Psoas muscle (tissue), 8 donors: ENCODE results near the gene WDR43. TPM values are rescaled to one million over a fixed set of nuclear protein-coding genes. Genes with fewer than 3 reads are reported as not detected.

Source experiments
- ATAC-seq, 4 donors: fragments of 200-7000 bp; cut with Tn5 transposase; one replicate each; pipeline ENCODE4 v1.9.1; 2020; ENCODE audit warnings: moderate library complexity in 3 of 4, mild to moderate bottlenecking in 2 of 4
- DNase-seq, 2 donors: peaks; one replicate each; pipeline ENCODE4 v3.0.0-alpha.2; 2020
- H3K27ac ChIP-seq: fragments of 200-600 bp; one replicate; pipeline ENCODE4 v1.8.0; 2022
- H3K27me3 ChIP-seq, 3 donors: fragments of 200-600 bp in 1 of 3; one replicate each; pipeline versions ENCODE4 v1.6.1 to v1.8.0; 2013 to 2022; ENCODE audit warnings: low read length in 2 of 3, mild to moderate bottlenecking in 2 of 3, moderate library complexity in 1 of 3; ENCODE audit not compliant: insufficient read depth in 3 of 3
- H3K36me3 ChIP-seq, 2 donors: fragments of 200-600 bp in 1 of 2; one replicate each; pipeline versions ENCODE4 v1.6.1 to v1.8.0; 2013 to 2022; ENCODE audit warnings: low read depth in 1 of 2, mild to moderate bottlenecking in 1 of 2, moderate library complexity in 1 of 2; ENCODE audit not compliant: insufficient read depth in 1 of 2
- H3K4me1 ChIP-seq: fragments of 200-600 bp; one replicate; pipeline ENCODE4 v1.8.0; 2022
- H3K4me3 ChIP-seq: fragments of 200-600 bp; one replicate; pipeline ENCODE4 v1.8.0; 2022; ENCODE audit warnings: mild to moderate bottlenecking
- H3K9me3 ChIP-seq: fragments of 200-600 bp; one replicate; pipeline ENCODE4 v1.8.0; 2022
- CTCF ChIP-seq: fragments of 200-600 bp; IDR thresholded peaks from one replicate; pipeline ENCODE4 v1.8.0; 2022; ENCODE audit warnings: antibody characterized with exemption
- WGBS, 3 donors: extraction: QIAGEN DNeasy Blood & Tissue Kit; methylation state at CpG; one replicate each; pipeline versions ENCODE4 v1.1.6 to v1.1.7; 2013; 5-methylcytosine and 5-hydroxymethylcytosine counted together
- intact Hi-C, 2 donors: fragments of 100-400 bp; cut with DNase I; formaldehyde crosslinking; loops; one replicate each; pipeline versions ENCODE4 v1.11.0 to v1.14.2; 2022
- polyA plus RNA-seq, 3 donors: library from polyadenylated mRNA; stranded (reverse); fragments of 200-250 nt; gene quantifications; one replicate each; pipeline ENCODE4 v1.2.3, GENCODE V29; 2013
- total RNA-seq, 4 donors: library from RNA; stranded (reverse); fragmentation: NEBNext Ultra II Directional in 2 of 4; extraction: Animal tissue kit (Norgen Biotek cat#: 25700) in 2 of 4; gene quantifications; one replicate each; pipeline versions ENCODE4 v1.2.1 to v1.2.4, GENCODE V29; 2021 to 2023
- donor health status: healthy with polysubstance abuse.
- donor health status: DM: no; HTN: no; CAD: no; lungs with moderate emphysema.
- donor health status: Bipolar disorder and iron deficiency.
- donor health status: healthy.
- donor health status: DM: yes; HTN: yes; CAD: no.
- donor health status: DM: no; HTN: no; CAD: no.
- donor health status: DM: no; HTN: no; CAD: no.
- donor health status: DM: yes; HTN: yes; CAD: no.

Gene WDR43
- total and polyA plus RNA-seq, 7 donors = 25.5 to 89.5 (median 54.4) TPM

- H3K27me3 ChIP-seq = no peaks in the 10 kb centered on the region
- no peaks in the 10 kb centered on the region for H3K36me3 ChIP-seq
- no peaks in the 10 kb centered on the region for H3K4me1 ChIP-seq
- no peak overlapping the region for H3K4me3 ChIP-seq
- H3K27ac ChIP-seq = no peak overlapping the region
- DNase-seq (no peak), ATAC-seq (no peak)
- no peak for TF ChIP-seq CTCF
- intact Hi-C loops = no loop called here
- 74 to 82% (median 80%) methylated on average over 6 of the region's 6 CpGs for whole genome bisulfite sequencing, 3 donors
- no peaks in the 10 kb centered on the region for H3K9me3 ChIP-seq
Observed at GRCh38 chr2:28978606-28979005, 84.1 kb downstream of the WDR43 start.

- ATAC-seq = no peak
- TF ChIP-seq CTCF = no peak
- H3K4me1 ChIP-seq = no peaks in the 10 kb centered on the region
- WGBS, 3 donors = 69 to 78% (median 69%) methylated on average over 7 of the region's 7 CpGs
- intact Hi-C loops = no loop called here
- H3K4me3 ChIP-seq = no peak overlapping the region
- no peak overlapping the region for H3K27ac ChIP-seq
- H3K27me3 ChIP-seq = no peaks in the 10 kb centered on the region
- H3K9me3 ChIP-seq = no peaks in the 10 kb centered on the region
- no peaks in the 10 kb centered on the region for H3K36me3 ChIP-seq
- no peak for DNase-seq
Observed at GRCh38 chr2:28979041-28979440, 84.6 kb downstream of the WDR43 start.

- H3K36me3 ChIP-seq = no peaks in the 10 kb centered on the region
- no peak overlapping the region for H3K27ac ChIP-seq
- no peak for TF ChIP-seq CTCF
- H3K9me3 ChIP-seq = no peaks in the 10 kb centered on the region
- H3K27me3 ChIP-seq = no peaks in the 10 kb centered on the region
- no peak overlapping the region for H3K4me3 ChIP-seq
- intact Hi-C loops = no loop called here
- no peaks in the 10 kb centered on the region for H3K4me1 ChIP-seq
- DNase-seq = peak in 1 of 2 donors; percentile 70
- 61 to 72% (median 64%) methylated on average over 13 of the region's 13 CpGs for WGBS, 3 donors
- ATAC-seq = peak in 3 of 4 donors; percentile 15 to 62 (median 17)
Observed at GRCh38 chr2:28979576-28980366, 85.3 kb downstream of the WDR43 start.

- H3K4me1 ChIP-seq = no peaks in the 10 kb centered on the region
- intact Hi-C loops = no loop called here
- no peak overlapping the region for H3K4me3 ChIP-seq
- no peak overlapping the region for H3K27ac ChIP-seq
- no peak for TF ChIP-seq CTCF
- 56 to 93% (median 88%) methylated on average over 3 of the region's 3 CpGs for WGBS, 3 donors
- no peaks in the 10 kb centered on the region for H3K27me3 ChIP-seq
- no peaks in the 10 kb centered on the region for H3K36me3 ChIP-seq
- no peak for DNase-seq
- no peak for ATAC-seq
- H3K9me3 ChIP-seq = no peaks in the 10 kb centered on the region
Observed at GRCh38 chr2:28980368-28981015, 86.0 kb downstream of the WDR43 start.
